ENCODE data around the gene ARSI. TPM values are rescaled to one million over a fixed set of nuclear protein-coding genes. Genes with fewer than 3 reads are reported as not detected.

The ARSI gene
- 4.7 and 6.5 TPM in 2 replicates for total RNA-seq

DNA sequence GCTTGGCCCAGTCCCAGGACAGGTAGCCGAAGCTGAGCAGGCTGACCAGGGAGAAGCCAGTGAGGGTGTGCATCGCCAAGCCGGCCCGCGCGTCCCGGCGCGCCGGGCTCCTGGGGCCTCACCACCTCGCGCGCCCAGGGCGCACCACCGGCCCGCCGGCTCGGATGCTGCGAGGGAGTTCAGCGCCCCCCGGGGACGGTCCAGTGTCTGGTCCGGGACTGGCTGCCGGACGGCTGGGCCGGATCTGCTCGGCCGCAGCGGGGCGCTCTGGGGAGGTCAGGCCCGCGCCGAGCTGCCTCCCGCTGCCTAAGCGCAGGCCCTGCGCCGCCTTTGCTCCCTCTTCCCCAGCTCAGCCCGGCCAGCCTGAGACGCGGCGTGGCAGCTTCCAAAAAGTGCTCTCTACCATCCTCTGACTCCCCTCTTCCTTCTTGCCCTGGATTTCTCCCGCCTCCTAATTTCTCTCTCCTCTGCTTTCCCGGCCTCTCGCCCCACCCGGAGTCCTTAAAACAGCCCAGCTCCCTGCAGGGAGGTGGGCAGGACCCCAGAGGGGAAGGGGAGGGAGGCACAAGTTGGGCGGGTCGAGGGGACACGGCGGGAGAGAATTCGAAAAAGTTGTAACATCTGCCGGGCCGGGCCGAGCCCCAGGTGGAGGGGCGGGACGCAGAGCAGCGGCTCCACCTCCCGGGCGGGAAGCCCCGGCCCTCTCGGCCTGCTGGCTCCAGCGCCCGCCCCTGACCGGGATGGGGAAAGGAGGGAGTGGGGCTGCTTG is at the start of gene ARSI:
TSS of gene ARSI (minus strand) at position 605 of the 769 bp plus-strand sequence. CDS start at position 73, 532 bp downstream.
- Histone ChIP-seq H2AFZ (ENCODE audit: low read length) (peak within 1 kb of the TSS; percentile 88), H3K36me3 (ENCODE audit: insufficient read depth, low read length) (peaks cover 3% of the 10 kb centered on the region), H3K79me2 (ENCODE audit: insufficient read depth, low read length) (no peaks in the 10 kb centered on the region), H4K20me1 (ENCODE audit: insufficient read depth, low read length) (no peaks in the 10 kb centered on the region), H3K4me3 (ENCODE audit: insufficient read depth, low read length) (peak within 1 kb of the TSS; percentile 71), H3K27me3 (ENCODE audit: insufficient read depth, low read length) (no peaks in the 10 kb centered on the region), H3K4me1 (ENCODE audit: insufficient read depth, low read length) (peaks cover 35% of the 10 kb centered on the region), H3K27ac (ENCODE audit: low read depth, low read length) (peak within 1 kb of the TSS; percentile 44), H3K4me2 (ENCODE audit: insufficient read depth, low read length) (peak within 1 kb of the TSS; percentile 80), H3K9me3 (ENCODE audit: low read depth, low read length) (no peaks in the 10 kb centered on the region)
- TF ChIP-seq, protein P1, sequence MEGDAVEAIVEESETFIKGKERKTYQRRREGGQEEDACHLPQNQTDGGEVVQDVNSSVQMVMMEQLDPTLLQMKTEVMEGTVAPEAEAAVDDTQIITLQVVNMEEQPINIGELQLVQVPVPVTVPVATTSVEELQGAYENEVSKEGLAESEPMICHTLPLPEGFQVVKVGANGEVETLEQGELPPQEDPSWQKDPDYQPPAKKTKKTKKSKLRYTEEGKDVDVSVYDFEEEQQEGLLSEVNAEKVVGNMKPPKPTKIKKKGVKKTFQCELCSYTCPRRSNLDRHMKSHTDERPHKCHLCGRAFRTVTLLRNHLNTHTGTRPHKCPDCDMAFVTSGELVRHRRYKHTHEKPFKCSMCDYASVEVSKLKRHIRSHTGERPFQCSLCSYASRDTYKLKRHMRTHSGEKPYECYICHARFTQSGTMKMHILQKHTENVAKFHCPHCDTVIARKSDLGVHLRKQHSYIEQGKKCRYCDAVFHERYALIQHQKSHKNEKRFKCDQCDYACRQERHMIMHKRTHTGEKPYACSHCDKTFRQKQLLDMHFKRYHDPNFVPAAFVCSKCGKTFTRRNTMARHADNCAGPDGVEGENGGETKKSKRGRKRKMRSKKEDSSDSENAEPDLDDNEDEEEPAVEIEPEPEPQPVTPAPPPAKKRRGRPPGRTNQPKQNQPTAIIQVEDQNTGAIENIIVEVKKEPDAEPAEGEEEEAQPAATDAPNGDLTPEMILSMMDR (IDR thresholded peaks at IDR 0.05; ENCODE audit: extremely low read depth, low read depth, low read length): peak; percentile 26
- DNase-seq (ENCODE audit: insufficient read length, low spot score, missing footprints): peak; percentile 96

DNA sequence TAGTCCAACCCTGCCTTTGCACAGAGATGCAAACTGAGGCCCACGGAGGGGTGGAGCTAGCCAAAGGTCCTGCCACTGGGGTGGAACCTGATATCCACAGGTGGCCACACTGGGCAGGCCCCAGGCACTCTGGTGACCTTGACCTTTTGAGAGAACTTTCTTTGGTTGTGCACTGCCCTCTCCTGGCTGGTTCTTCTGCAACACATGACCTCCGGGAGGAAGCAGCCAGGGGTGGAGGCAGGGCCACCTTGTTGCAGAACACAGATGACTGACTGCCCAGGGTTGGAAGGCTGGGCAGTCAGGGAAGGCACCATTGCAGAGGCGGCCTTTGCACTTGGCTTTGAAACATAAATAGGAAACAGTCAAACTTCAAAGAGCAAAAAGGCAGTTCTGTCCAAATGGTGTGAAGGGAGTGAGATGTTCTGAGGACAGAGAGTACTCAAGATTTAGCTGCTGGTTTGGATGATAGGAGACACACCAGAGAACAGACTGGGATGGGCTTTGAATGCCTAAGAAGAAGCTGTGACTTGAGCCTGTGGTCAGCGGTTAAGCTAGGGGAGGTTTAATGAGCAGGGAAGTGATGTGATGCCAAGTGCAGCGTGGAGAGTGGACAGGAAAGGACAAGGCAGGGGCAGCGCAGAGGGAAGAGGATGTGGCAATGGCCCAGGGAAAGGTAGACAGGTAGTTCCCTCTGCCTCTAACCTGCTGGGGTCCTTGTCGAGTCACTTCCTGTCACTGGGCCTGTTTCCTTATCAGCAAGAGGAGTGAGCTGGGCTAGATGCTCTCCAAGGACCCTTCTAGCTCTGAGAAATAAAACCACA is 48.0 kb upstream of the ARSI start:
- peaks cover 8% of the 10 kb centered on the region for H3K4me1 ChIP-seq (ENCODE audit: insufficient read depth, low read length)
- H3K4me3 ChIP-seq (ENCODE audit: insufficient read depth, low read length): no peak overlapping the region

DNA sequence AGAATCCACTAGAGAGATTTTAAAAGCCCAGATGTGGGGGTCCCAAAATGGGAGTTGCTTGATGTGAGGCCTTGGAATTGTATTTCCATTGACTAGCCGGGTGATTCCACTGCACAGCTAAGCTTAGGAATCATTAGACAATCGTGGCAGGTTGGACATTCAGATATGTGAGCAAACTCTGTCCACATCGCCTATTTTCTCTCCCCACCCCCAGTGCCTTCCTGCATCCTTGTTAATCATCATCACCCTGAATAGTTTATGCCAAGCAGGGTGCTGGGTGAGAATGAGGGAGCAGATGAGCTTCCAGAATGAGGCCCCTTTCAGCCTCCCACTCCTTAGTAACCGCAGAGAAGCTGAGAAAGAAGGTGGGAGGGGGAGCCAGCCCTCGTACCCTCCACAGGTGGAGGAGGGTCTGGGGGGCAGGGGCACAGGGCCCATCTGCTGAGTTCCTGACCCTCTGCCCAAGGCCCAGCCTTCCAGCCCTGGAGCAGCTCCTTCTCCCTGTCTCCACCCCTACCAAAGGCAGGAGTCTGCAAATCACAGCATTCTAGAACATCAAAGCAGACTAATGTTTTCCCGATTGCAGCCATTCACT is 47.1 kb upstream of the ARSI start:
- no peak overlapping the region for H3K27ac ChIP-seq (ENCODE audit: low read depth, low read length)
- no peaks in the 10 kb centered on the region for H3K79me2 ChIP-seq (ENCODE audit: insufficient read depth, low read length)
- H3K36me3 ChIP-seq (ENCODE audit: insufficient read depth, low read length): no peaks in the 10 kb centered on the region
- no peaks in the 10 kb centered on the region for H3K9me3 ChIP-seq (ENCODE audit: low read depth, low read length)
- no peak for DNase-seq (ENCODE audit: insufficient read length, low spot score, missing footprints)
- peaks cover 8% of the 10 kb centered on the region for H3K4me1 ChIP-seq (ENCODE audit: insufficient read depth, low read length)
- no peak overlapping the region for H3K4me2 ChIP-seq (ENCODE audit: insufficient read depth, low read length)
- H4K20me1 ChIP-seq (ENCODE audit: insufficient read depth, low read length): no peaks in the 10 kb centered on the region
- no peaks in the 10 kb centered on the region for H3K27me3 ChIP-seq (ENCODE audit: insufficient read depth, low read length)
- TF ChIP-seq, protein P1 (IDR thresholded peaks at IDR 0.05; ENCODE audit: extremely low read depth, low read depth, low read length): no peak
- no peak overlapping the region for H2AFZ ChIP-seq (ENCODE audit: low read length)
- H3K4me3 ChIP-seq (ENCODE audit: insufficient read depth, low read length): no peak overlapping the region

More for the DNA sequence above, 48.0 kb upstream of the ARSI start:
- Histone ChIP-seq H3K36me3 (ENCODE audit: insufficient read depth, low read length) (no peaks in the 10 kb centered on the region), H2AFZ (ENCODE audit: low read length) (peak overlapping the region; percentile 15), H3K27me3 (ENCODE audit: insufficient read depth, low read length) (no peaks in the 10 kb centered on the region), H3K4me2 (ENCODE audit: insufficient read depth, low read length) (no peak overlapping the region), H3K9me3 (ENCODE audit: low read depth, low read length) (no peaks in the 10 kb centered on the region), H3K79me2 (ENCODE audit: insufficient read depth, low read length) (no peaks in the 10 kb centered on the region), H4K20me1 (ENCODE audit: insufficient read depth, low read length) (no peaks in the 10 kb centered on the region), H3K27ac (ENCODE audit: low read depth, low read length) (no peak overlapping the region)
- TF ChIP-seq, protein P1 (IDR thresholded peaks at IDR 0.05; ENCODE audit: extremely low read depth, low read depth, low read length): peak; percentile 75
- peak; percentile 89 for DNase-seq (ENCODE audit: insufficient read length, low spot score, missing footprints)

All from osteoblast (primary cell).